Left kidney (tissue), 2 donors: ENCODE data around the gene NAT8L. TPM values are rescaled to one million over a fixed set of nuclear protein-coding genes. Genes with fewer than 3 reads are reported as not detected.

Source experiments
- DNase-seq: peaks from one replicate; pipeline ENCODE4 v3.0.0-alpha.2; 2013
- polyA plus RNA-seq: library from polyadenylated mRNA; unstranded; fragments of 120-200 nt; gene quantifications from one replicate; pipeline ENCODE4 v1.2.1, GENCODE V29; 2013; ENCODE audit not compliant: insufficient read length

The NAT8L gene
- polyA plus RNA-seq, 1 donor: 6.4 TPM

DNA sequence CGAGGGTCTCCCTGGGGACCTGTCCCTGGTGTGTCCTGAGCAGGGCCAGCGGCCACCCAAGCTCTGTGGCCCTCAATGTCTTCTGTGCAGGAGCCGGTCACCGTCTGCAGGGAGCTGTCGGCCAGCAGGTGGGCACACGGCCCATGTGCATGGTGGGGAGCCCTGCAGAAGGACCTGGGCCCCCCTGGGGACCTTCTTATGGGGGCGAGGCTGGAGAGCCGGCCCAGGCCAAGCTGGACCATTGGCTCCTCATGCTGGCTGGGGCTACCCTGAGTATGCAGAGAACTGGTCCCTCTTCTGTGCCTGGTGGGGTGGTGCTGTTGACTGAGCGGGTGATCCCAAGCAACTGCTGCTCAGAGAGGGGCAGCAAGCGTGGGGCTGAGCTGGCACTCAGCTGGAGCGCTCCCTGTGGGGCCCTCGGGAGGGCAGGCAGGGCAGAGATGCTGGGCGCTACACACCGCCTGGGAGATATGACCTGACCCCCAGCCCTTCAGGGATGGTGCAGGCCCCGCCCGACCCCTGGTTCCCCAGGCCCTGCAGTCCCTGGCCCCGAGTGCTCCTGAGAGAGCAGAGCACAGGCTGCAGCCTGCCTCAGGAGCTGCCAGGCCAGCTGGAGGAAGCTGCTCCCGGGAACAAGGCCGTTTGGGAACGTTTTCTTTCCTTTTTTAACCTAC lies 14.8 kb downstream of the NAT8L start:
- DNase-seq: no peak

DNA sequence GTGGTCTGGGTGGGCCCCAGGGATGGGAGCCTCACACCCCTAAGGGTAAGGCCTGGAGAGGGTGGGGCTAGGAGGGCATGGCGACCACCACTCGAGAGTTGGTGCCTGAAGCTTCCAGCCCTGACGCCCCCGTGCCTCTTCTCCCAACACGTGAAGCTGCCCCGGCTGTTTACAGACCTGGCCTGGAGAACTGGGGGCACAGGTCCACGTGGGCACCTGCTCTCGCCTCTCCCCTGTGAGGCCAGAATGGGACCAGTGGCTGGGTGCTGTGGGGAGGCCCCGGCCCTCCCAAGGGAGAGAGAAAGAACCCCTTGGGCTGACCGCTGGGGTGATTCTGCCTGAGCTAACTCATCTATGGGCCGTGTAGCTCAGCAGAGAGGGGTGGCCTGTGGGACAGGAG lies 15.5 kb downstream of the NAT8L start:
- no peak for DNase-seq

DNA sequence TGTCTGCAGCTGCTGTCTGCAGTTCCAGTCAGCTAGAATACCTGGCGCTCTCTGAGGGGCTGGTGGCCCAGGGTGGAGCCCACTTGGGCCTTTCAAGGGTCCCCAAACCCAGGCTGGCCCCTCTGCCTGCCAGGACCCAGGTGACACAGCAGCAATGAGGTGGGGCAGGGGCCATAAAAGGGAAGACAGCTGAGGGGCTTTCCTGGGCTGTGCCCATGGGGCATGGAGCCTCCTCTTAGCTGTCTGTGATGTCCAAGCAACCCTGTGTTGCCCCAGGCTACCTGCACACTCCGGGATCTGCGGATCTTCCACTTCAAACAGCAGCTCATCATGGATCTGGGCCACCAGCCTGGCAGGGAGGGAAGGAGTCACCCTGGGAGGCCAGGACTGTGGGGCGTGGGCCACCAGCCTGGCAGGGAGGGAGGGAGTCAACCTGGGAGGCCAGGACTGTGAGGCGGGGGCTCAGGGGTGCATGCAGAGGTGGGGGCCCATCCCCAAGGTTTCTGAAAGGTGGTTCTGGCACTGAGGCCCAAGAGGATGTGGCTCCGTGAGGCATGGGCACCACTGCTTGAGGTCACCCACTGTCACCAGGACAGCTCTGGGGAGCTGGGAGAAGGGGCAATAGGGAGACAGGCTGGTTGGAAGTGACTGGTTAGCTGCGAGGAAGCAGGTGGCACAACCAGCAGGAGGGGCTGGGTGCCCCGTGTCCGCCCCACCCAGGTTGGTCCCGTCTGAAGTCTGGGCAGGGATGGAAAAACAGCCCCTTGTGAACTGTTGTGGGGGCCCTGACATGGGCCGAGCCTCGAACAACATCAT lies 16.3 kb downstream of the NAT8L start:
- no peak for DNase-seq

DNA sequence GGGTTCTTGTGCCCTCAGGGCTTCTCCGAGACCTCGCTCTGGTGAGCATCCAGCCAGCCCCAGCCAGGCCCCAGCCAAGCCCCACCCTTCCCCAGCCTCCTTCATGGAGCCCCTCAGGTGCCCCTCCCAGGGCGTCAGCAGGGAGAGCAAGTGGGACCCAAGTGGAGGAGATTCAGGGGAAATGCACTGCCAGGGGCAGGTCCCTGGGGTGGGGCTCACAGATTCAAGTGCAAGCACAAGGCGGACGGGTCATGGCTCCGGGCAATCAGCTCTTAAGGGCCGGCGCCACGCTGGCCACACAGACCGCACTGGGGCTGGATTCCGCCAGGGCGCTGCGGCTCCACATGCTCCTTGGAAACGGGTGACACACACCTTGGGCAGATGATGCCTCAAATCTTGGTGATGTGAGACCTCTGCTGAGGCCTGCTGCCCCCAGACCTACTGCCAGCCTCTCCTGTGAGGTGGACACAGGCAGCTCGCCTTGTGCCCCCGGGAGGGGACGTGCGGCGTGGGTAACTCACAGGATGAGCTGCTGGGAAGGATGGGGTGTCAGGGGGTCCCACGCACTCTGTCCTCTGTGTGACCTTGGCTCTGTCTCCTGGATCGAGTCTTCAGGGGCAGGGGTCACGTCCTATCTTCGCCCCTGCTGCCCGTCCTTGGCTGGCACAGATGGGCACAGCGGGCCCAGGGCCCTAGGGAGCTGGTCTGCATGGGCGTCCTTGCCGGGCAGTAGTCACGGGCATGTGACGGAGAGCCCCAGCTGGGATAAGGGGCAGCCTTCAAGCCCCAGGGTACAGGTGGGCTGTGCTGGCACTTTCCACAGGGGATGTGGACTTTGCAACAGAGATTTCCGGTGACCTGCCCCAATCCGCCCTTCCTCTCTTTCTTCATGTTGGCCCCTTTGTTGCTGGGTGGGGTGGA lies 17.1 kb downstream of the NAT8L start:
- DNase-seq: no peak

DNA sequence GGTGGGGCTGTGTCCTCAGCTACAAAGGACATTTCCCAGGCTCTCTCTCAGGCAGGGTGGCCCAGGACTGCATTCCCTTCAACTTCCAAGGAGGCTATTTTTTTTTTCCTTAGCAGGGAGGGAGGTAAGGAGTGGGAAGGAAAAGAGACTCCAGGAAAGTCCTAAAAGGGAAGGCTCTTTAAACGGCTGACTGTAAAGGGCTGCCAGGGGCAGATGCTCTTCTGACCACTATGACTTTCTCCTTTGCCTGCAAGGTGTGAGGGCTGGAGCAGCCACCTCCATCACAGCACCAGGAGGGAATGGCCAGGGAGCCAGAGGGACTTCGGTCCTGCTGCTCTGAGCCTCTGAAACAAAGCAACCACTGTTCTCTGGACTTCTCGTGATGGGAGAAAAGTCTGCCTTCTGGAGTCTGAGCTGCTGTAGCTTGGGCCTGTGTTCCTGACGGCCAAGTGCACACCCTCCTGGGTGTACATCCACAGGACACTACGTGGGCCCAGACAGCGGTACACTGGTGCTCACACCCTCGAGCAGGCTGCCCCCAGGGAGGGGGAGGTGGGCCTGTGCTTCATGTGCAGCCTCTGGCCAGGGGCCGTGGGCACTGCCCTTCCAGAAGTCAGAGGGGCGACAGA lies 17.9 kb downstream of the NAT8L start:
- DNase-seq: no peak

DNA sequence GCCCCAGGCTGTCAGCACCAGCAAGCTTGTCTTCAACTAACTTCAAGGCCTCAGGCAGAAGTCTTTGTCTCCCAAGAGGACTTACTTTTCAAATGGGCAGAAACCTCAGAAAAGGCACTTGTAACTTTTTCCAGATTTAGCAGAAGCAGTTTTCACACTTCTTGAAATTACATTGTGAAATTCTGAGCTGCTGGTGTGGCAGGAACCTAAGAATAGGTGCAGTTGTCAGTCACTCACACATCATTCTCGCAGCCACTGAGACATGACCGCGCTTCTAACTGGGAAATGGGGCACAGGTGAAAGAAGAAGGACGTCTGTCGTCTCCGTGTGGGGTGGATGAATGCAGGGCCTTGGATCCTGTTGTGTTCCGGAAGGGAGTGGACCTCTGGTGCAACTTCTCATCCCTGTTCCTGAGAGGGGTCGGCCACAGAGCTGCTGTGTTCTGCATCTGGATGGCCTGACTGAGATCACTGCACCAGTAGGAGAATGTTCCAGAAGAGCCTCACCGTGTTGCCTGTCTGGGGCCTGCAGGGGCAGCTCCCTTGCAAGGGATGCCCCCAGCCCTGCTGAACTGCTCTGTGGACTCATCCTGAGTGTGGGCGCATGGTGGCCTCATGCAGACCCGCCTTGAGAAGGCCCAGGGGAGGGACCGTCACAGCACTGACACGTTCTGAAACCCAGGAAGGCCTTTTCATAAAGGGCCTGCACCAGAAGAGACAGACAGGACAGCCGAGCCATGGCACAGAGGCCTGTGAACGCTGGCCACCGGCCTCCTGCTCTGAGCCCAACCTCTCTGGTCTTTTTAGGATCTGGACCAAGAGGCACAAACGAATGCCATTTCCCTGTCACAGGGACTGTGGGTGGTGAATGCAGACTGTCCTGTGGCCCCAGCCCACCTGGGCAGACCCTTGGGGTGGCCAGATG lies 18.7 kb downstream of the NAT8L start:
- no peak for DNase-seq

DNA sequence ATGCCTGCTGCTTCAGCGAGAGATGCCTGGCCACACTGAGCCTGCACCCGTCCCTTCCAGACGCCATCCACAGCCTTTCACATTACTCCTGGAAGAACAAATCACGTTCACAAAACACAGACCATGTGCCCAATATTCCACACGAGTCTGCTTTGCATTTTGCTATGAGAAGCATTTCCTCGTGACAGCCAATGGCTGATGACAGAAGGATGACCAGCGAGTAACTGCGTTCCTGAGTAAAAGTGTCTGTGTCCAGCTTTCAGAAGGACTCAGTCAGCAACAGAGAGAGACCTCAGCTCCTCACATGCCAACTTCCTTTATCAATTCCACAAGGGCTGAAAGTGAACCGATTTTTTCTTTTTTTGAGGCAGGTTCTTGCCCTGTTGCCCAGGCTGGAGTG lies 19.5 kb downstream of the NAT8L start:
- no peak for DNase-seq

DNA sequence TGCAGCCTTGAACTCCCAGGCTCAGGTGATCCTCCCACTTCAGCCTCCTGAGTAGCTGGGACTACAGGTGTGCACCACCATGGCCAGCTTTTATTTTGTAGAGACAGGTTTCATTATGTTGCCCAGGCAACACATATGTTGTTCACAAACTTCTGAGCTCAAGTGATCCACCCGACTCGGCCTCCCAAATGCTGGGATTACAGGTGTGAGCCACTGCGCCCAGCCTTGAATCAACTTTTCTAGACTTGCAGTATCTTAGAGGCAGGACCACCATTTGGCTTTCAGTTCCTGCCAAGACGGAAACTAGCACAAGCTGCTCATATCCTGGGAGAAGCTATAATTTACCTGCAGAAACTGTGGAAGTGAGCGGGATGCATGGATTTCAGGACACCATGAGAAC lies 19.9 kb downstream of the NAT8L start:
- no peak for DNase-seq

DNA sequence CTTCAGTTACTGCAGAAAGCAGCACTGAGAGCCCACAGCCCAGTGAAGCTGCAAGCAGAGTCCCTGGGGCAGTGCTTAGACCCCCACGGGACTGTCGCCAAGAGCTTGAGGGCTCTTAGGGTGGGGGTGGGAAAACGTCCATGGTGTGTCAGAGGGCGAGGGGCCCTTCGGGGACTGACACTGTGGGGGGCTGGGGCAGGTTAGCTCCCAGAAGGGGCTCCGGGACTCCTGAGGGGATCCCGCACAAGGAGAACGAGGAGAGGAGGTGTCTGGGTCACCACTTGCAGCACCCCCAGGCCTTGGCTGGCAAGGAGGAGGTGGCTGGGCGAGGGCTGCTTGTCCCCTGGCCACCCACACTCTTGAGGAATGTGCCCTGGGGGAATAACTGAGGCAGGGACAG lies 20.8 kb downstream of the NAT8L start:
- DNase-seq: no peak

DNA sequence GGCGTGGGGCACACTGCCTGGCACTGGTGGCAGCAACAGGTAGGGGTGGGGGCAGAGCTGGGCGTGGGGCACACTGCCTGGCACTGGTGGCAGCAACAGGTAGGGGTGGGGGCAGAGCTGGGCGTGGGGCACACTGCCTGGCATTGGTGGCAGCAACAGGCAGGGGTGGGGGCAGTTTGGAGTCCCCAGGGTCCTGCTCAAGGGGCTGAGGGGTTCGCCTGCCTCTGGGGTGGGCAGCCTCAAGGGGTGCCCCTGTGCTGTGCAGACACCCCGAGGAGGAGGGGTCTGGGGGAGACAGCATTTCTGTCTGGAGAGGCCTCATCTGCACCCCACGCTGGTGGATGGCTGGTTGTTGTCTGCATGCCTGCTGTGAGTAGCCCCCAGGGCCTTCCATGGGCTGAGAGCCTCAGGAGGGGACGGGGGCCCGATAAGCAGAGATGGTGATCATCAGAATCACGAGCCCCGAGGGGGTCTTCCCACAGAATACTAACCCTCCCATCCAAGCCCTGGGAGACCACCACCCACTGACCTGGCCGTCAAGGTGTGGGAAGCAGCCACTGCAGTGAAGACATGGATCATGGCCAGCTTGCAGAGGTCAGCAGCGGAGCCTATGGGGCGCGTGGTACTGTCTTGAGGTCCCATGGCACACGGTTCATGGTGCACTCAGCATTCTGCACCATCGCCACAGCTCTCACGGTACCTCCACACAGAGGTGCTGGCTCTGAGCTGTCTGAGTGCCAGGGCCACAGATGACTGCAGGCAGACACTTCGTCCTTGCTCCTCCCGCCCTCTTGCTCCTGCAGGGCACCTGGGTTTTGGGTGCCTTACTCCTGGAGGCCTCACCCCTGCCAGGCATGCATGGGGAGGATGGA lies 21.5 kb downstream of the NAT8L start:
- no peak for DNase-seq

DNA sequence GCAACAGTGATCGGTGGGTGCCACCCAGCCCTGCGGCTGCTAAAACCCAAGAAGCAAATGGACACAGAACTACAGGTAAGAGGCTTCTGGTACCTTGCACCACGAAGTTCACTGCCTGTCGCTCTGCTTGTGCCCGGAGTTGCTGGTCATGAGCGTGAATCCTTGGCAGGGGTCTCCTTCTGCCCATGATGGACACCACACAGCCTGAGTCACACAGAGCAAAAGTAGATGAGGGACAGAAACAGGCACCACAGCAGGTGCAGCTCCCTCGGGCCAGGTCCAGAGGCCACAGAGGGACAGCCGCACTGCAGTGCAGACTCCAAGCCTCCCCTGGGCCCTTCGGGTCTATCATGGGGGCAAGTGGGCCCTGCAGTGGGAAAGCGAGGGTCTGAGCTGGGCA lies 22.4 kb downstream of the NAT8L start:
- no peak for DNase-seq

DNA sequence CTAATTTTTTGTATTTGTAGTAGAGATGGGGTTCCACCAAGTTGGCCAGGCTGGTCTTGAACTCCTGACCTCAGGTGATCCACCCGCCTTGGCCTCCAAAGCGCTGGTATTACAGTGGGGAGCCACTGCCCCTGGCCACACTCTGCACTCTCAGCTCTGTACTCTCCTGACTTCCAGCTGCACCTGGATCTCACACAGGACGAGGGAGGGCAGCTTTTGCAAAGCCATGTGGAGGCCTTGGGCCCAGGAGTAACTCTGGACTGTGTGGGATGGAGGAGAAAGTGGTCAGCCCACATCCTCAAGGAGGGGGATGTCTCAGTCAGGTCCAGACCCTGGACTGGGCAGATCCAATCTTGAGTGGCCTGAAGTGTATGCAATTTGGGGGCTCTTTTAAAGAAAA lies 23.0 kb downstream of the NAT8L start:
- no peak for DNase-seq

DNA sequence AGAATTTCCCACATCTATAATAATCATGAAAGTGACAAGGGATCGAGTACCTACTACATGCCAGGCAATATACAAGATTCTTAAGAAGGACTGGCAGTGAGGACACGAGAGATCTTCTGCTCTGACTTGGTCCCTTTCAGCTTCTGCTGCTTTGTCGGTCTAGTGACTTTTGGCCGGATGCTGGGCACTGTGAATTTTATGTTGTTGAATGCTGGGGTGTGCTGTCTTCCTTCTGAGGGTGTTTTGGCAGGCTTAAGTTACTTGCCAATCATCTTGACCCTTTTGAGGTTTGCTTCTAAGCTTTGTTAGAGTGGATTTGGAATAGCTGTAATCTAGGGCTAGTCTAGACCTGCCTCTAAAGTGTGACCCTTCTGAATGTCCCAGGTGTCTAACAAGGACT lies 23.5 kb downstream of the NAT8L start:
- no peak for DNase-seq

DNA sequence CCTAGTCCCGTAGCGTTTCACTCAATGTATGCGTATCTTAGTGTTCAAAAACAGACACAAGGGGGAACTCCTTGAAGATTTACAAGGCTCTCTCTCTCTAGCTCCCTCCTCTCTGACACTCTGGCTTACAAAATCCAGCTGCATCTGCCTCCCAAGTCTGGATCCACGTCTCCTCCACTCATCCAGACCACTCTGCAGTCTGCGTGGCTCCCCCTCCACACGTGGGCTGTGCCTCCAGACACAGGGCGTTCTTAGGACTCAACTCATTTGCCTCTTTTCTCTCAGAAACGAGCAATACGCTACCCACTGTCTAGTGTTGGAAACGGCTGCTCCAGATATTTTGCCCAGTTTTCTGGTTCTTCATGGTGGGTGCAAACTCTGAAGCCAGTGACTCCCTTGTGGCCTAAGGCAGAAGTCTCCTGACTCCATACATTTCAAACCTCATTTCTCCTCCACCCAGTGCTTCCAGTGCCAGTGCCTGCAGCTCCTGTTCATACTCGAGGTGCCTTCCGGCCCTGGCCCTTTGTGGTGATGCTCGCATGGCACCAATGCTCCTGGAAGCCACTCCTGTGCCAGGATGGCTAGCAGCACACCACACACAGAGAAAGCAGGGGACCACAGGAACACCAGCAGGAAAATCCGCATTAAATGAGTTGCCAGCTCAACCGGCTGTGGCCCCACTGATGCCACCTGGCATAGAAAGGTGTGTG lies 24.1 kb downstream of the NAT8L start:
- DNase-seq: no peak

DNA sequence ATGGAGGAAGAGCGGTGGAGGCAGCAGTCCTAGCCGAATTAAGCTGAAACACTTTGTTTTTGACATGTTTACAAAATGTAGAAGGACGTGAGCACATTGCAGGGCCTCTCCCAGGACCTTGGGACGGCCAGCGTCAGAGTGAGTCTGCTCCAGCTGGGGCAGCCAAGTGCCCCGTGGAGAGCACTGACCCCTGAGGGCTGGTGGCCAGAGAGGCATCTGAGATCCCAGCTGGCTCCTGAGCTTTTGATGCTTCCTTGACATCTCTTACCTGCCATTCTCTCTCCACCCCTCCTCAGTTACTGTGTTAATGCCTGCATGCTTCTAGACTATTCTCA lies 24.7 kb downstream of the NAT8L start:
- DNase-seq: no peak

DNA sequence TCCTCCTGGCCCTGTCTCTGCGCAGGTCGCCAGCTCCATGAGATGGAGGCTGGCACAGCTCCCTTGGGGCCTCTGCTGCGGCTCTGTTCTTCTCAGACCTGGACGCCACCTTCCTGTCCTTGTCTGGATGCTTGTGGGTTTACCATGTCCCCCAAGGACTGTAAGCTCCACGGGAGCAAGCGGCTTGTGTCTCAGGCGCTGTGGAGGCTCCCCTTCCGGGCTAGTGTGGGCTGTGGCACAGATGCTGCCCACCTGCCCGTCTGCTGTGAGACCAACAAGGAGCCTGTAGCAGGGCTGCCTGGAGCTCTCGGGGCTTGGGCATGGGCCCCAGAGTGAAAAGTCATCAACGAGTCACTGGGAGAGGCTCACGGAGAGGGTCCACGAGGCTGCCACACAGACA lies 25.2 kb downstream of the NAT8L start:
- no peak for DNase-seq

DNA sequence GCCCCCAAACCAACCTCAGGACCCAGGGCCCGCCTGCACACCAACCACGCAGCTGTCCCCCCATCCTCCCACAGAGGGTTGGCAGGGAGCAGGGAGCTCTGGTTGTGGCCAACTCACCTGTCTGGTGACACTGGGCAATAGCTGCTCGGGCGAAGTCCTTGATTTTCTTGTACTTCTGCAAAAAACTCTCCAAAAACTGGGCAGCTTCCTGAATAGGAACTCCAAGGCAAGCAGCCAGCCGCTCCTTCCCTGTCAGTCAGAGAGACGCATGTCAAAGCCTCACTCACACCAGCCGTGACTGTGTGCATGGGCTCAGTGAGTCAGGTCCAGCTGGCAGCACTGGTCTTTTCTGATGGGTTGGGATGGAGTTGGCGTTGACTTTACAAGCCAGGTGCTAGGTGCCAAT lies 26.4 kb downstream of the NAT8L start:
- DNase-seq: no peak

DNA sequence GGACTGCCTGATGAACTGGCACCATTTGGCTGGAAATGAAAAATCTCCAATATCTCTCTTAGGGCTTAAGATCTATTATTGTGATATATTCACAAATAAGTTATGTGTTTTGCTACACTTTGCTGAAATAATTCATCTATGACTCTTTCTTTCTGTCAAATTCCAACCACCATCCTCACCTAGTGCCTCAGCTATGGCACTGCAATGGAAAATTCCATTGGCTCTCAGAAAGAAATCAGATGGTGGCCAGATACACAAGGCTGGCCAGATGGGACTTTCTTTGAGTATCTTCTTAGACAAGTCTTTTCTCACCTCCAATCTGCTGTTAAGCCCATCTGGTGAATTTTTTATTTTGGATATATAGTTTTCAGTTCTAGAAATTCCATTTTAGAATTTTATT lies 28.0 kb downstream of the NAT8L start:
- no peak for DNase-seq

DNA sequence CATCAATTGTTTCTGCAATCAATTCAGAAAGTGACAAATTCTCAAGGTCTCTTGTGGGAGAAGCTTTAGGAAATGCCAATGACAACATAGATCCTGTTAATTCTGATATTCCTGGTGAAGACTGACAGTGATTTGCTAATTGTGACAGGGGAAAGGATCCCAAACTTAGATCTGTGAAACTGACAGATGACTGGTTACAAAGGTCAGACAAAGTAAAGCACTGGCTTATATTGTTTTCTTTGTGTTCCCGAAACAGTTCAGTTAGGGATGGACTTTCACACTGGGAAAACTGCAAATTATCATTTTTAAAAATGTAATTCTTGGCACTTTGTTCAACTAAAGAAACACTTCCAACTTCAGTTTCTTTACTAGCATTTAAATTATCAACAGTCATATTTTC lies 30.1 kb downstream of the NAT8L start:
- no peak for DNase-seq

DNA sequence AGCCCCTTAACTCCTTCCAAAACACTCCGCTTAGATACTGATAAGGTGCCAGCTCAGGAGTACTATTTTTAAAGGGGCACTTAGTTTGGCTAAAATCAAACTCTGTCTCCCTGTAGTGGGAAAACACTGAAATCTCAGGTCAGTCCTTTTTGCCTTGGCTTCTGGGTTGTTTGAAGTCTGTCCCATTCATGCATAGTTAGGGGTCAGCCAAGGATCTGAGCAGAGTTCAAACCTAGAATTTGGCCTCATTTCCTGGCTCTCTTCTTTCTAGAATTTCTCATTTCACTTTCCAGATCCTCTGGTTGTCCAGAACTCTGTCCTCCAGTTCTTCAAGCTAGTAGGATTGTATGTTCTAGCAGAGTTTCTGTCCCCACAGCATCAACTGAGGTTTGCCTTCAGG lies 31.5 kb downstream of the NAT8L start:
- DNase-seq: no peak
